ENCODE measurements around the gene MZF1. TPM values are rescaled to one million over a fixed set of nuclear protein-coding genes. Genes with fewer than 3 reads are reported as not detected.

The MZF1 gene
- total RNA-seq, 1 experiment from 2014 or later: 20.3 TPM

DNA sequence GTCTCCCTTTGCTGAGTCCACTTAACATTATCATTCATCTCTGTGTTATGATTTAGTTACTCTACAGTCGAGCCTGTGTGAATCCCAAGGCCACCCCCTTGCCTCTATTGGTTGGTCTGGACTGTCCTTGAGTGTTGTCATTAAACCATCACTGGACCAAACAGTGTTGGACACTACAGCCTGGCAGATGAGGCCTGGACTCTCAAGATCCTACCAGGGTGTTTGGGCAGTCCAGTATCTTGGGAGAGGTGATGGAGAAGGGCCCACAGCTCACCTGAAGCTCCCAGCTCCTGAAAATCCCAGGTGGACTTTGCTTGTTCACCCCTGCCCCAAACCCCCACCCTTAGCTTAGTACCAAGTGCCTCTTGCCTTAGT is 22.0 kb downstream of the MZF1 start:
- H3K9me3 ChIP-seq (ENCODE audit: low read depth, low read length, poor library complexity, severe bottlenecking): no peaks in the 10 kb centered on the region
- BruUV-seq (replicated peaks): no TSS peak
- DNase-seq (ENCODE audit: low spot score): no peak
- H3K4me1 ChIP-seq (ENCODE audit: insufficient read depth, low read length, poor library complexity, severe bottlenecking): peaks cover 19% of the 10 kb centered on the region
- intact Hi-C loops (cut with micrococcal nuclease; ENCODE audit: unreplicated experiment): no loop called here
- TF ChIP-seq, protein P1, sequence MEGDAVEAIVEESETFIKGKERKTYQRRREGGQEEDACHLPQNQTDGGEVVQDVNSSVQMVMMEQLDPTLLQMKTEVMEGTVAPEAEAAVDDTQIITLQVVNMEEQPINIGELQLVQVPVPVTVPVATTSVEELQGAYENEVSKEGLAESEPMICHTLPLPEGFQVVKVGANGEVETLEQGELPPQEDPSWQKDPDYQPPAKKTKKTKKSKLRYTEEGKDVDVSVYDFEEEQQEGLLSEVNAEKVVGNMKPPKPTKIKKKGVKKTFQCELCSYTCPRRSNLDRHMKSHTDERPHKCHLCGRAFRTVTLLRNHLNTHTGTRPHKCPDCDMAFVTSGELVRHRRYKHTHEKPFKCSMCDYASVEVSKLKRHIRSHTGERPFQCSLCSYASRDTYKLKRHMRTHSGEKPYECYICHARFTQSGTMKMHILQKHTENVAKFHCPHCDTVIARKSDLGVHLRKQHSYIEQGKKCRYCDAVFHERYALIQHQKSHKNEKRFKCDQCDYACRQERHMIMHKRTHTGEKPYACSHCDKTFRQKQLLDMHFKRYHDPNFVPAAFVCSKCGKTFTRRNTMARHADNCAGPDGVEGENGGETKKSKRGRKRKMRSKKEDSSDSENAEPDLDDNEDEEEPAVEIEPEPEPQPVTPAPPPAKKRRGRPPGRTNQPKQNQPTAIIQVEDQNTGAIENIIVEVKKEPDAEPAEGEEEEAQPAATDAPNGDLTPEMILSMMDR (conservative IDR thresholded peaks at IDR 0.05; ENCODE audit: low read depth, low read length): no peak
- no peak overlapping the region for H3K4me3 ChIP-seq (ENCODE audit: low read depth, low read length, poor library complexity, severe bottlenecking)
- CTCF ChIA-PET: no interaction called here
- no peak overlapping the region for H3K27ac ChIP-seq (ENCODE audit: low read depth, low read length, poor library complexity, severe bottlenecking)
- POLR2A ChIA-PET (ENCODE audit: low non-redundant PET): no interaction called here
- H3K36me3 ChIP-seq (ENCODE audit: insufficient read depth, low read length, poor library complexity, severe bottlenecking): peaks cover 71% of the 10 kb centered on the region
- H3K27me3 ChIP-seq (replicated peaks; ENCODE audit: insufficient read depth, low read depth, low read length, poor library complexity): no peaks in the 10 kb centered on the region

DNA sequence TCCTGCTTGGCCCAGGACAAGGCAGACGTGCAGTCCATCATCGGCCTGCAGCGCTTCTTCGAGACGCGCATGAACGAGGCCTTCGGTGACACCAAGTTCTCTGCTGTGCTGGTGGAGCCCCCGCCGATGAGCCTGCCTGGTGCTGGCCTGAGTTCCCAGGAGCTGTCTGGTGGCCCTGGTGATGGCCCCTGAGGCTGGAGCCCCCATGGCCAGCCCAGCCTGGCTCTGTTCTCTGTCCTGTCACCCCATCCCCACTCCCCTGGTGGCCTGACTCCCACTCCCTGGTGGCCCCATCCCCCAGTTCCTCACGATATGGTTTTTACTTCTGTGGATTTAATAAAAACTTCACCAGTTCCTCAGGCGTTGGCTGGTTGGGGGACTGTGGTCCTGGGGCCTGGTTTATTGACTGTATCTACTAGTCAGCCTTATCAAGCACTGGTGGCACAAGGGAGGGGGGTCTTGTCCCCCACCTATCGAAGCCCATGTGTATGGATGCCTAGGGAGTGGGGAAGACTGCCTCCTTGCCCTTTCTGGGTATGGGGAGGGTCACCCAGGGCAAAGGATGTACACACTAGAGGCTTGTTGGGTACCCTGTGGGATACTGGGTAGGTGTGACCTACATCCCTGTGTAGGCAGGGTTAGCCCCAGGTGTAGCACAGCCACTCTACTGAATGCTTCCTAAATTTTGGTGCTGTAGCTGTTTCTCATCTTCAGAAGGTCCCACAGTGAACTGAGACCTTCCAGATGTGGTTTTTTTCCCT is 22.6 kb downstream of the MZF1 start:
- Histone ChIP-seq H3K27me3 (replicated peaks; ENCODE audit: insufficient read depth, low read depth, low read length, poor library complexity) (no peaks in the 10 kb centered on the region), H3K4me3 (ENCODE audit: low read depth, low read length, poor library complexity, severe bottlenecking) (no peak overlapping the region), H3K27ac (ENCODE audit: low read depth, low read length, poor library complexity, severe bottlenecking) (no peak overlapping the region), H3K36me3 (ENCODE audit: insufficient read depth, low read length, poor library complexity, severe bottlenecking) (peaks cover 71% of the 10 kb centered on the region), H3K4me1 (ENCODE audit: insufficient read depth, low read length, poor library complexity, severe bottlenecking) (peaks cover 23% of the 10 kb centered on the region), H3K9me3 (ENCODE audit: low read depth, low read length, poor library complexity, severe bottlenecking) (no peaks in the 10 kb centered on the region)
- BruUV-seq (replicated peaks): no TSS peak
- no peak for DNase-seq (ENCODE audit: low spot score)
- TF ChIP-seq EZH2 (IDR thresholded peaks at IDR 0.05; ENCODE audit: borderline replicate concordance, low read depth, low read length, poor library complexity, severe bottlenecking): no peak
- TF ChIP-seq, protein P1 (conservative IDR thresholded peaks at IDR 0.05; ENCODE audit: low read depth, low read length): no peak
- intact Hi-C loops (cut with micrococcal nuclease; ENCODE audit: unreplicated experiment): no loop called here
- POLR2A ChIA-PET (ENCODE audit: low non-redundant PET): no interaction called here
- CTCF ChIA-PET: no interaction called here

DNA sequence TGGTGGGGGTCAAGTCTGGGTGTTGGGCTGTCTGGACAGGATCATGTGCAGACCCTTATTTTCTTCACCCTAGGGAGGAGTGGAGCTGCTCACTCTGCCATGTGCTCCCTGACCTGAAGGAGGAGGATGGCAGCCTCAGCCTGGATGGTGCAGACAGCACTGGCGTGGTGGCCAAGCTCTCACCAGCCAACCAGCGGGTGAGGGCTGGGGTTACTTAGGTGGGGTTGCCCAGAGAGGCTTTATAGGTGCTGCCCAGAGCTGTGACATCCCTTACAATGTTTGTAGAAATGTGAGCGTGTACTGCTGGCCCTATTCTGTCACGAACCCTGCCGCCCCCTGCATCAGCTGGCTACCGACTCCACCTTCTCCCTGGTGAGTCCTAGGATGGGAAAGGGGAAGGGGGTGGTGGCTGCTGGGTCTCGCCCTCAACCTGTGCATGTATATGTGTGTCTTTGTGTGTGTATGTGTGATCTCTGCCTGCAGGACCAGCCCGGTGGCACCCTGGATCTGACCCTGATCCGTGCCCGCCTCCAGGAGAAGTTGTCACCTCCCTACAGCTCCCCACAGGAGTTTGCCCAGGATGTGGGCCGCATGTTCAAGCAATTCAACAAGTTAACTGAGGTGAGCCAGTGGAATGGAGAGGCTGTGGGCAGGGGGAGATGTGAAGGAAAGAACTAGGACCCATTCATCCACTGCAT is 23.3 kb downstream of the MZF1 start:
- H3K9me3 ChIP-seq (ENCODE audit: low read depth, low read length, poor library complexity, severe bottlenecking): no peaks in the 10 kb centered on the region
- intact Hi-C loops (cut with micrococcal nuclease; ENCODE audit: unreplicated experiment): no loop called here
- ChIA-PET CTCF (no interaction called here), POLR2A (ENCODE audit: low non-redundant PET) (no interaction called here)
- no TSS peak for BruUV-seq (replicated peaks)
- H3K36me3 ChIP-seq (ENCODE audit: insufficient read depth, low read length, poor library complexity, severe bottlenecking): peaks cover 76% of the 10 kb centered on the region
- H3K27me3 ChIP-seq (replicated peaks; ENCODE audit: insufficient read depth, low read depth, low read length, poor library complexity): no peaks in the 10 kb centered on the region
- DNase-seq (ENCODE audit: low spot score): no peak
- no peak overlapping the region for H3K27ac ChIP-seq (ENCODE audit: low read depth, low read length, poor library complexity, severe bottlenecking)
- peaks cover 19% of the 10 kb centered on the region for H3K4me1 ChIP-seq (ENCODE audit: insufficient read depth, low read length, poor library complexity, severe bottlenecking)
- no peak overlapping the region for H3K4me3 ChIP-seq (ENCODE audit: low read depth, low read length, poor library complexity, severe bottlenecking)
- TF ChIP-seq, protein P1 (conservative IDR thresholded peaks at IDR 0.05; ENCODE audit: low read depth, low read length): no peak
- TF ChIP-seq EZH2 (IDR thresholded peaks at IDR 0.05; ENCODE audit: borderline replicate concordance, low read depth, low read length, poor library complexity, severe bottlenecking): no peak
